Lower leg skin (tissue), 4 donors: Measurements from ENCODE around the gene SIGLEC14. TPM values are rescaled to one million over a fixed set of nuclear protein-coding genes. Genes with fewer than 3 reads are reported as not detected.
"Not testable (repeated sequence)": the region's sequence is repeated elsewhere in the genome, so short reads cannot be mapped to it uniquely, and the experiment has no call there.

ENCODE experiments used
- DNase-seq, 2 donors: peaks; one replicate each; pipeline ENCODE4 v3.0.0-alpha.2; 2019; ENCODE audit warnings: low spot score in 2 of 2
- H3K4me3 ChIP-seq: fragments of 200-600 bp; sonication (generic); 2 replicates; pipeline ENCODE4 v1.5.1; 2017; ENCODE audit warnings: mild to moderate bottlenecking, low read depth; ENCODE audit not compliant: poor library complexity, severe bottlenecking
- CTCF ChIP-seq, 3 donors: fragments of 450-650 bp; IDR thresholded peaks; one replicate each; pipeline ENCODE4 v1.5.1; 2016; ENCODE audit warnings: antibody characterized with exemption in 3 of 3, mild to moderate bottlenecking in 3 of 3, moderate library complexity in 2 of 3
- POLR2A ChIP-seq, 2 donors: fragments of 450-650 bp; IDR thresholded peaks; one replicate each; pipeline ENCODE4 v1.6.1; 2016 to 2017; ENCODE audit warnings: antibody characterized with exemption in 2 of 2, mild to moderate bottlenecking in 1 of 2, moderate library complexity in 1 of 2
- WGBS, 2 donors: methylation state at CpG; one replicate each; pipeline ENCODE4 v1.1.5; 2018; 5-methylcytosine and 5-hydroxymethylcytosine counted together
- intact Hi-C: fragments of 100-400 bp; cut with DNase I; formaldehyde crosslinking; loops from one replicate; pipeline ENCODE4 v1.15.0; 2023; ENCODE audit warnings: low total_unique reads
- total RNA-seq, 4 donors: library from RNA; depleted of rRNA; stranded (reverse); fragments of >200 nt; gene quantifications; one replicate each; pipeline ENCODE4 v1.1.0, GENCODE V29; 2016

Gene SIGLEC14
- total RNA-seq, 4 donors from 2014 or later, result 0.84 to 1.0 TPM; not detected in 2

- H3K4me3 ChIP-seq, result no peak overlapping the region
Observed at GRCh38 chr19:51637362-51637978, 9.2 kb downstream of the SIGLEC14 start.

GRCh38 chr19:51632126-51632525 lies 14.5 kb downstream of the SIGLEC14 start:
- intact Hi-C loops, result no loop called here
- TF ChIP-seq POLR2A (IDR thresholded peaks at IDR 0.05), result no peak
- no peak for TF ChIP-seq CTCF (IDR thresholded peaks at IDR 0.05)
- no peak for DNase-seq
- H3K4me3 ChIP-seq, result no peak overlapping the region
- WGBS, 2 donors, result 67 to 81% methylated on average over 5 of the region's 5 CpGs

More at GRCh38 chr19:51637362-51637978, 9.2 kb downstream of the SIGLEC14 start:
- intact Hi-C loops, result no loop called here
- DNase-seq, result no peak
- TF ChIP-seq CTCF (IDR thresholded peaks at IDR 0.05) (no peak), POLR2A (IDR thresholded peaks at IDR 0.05) (no peak)
- WGBS, 2 donors, result 15 to 23% methylated on average over 5 of the region's 5 CpGs

GRCh38 chr19:51630315-51630714 lies 16.3 kb downstream of the SIGLEC14 start, which contains the start of gene SIGLEC5:
Gene SIGLEC5, minus strand, starts transcription at chr19:51630401. Its CDS starts 66 bp downstream, at chr19:51630335.
- 17 to 60% methylated on average over 1 to 8 of the region's 13 CpGs for WGBS, 2 donors
- DNase-seq, H3K4me3 ChIP-seq, intact Hi-C loops: not testable (repeated sequence)

GRCh38 chr19:51628153-51628939 lies 18.3 kb downstream of the SIGLEC14 start:
- no peak for TF ChIP-seq CTCF (IDR thresholded peaks at IDR 0.05)
- no peak for TF ChIP-seq POLR2A (IDR thresholded peaks at IDR 0.05)
- H3K4me3 ChIP-seq, result no peak overlapping the region
- intact Hi-C loops, result no loop called here
- 72 to 76% methylated on average over 14 of the region's 14 CpGs for WGBS, 2 donors
- DNase-seq, result peak in 1 of 2 donors; percentile 43

GRCh38 chr19:51627491-51628138 lies 19.0 kb downstream of the SIGLEC14 start:
- TF ChIP-seq POLR2A (IDR thresholded peaks at IDR 0.05), result no peak
- no peak for TF ChIP-seq CTCF (IDR thresholded peaks at IDR 0.05)
- no peak overlapping the region for H3K4me3 ChIP-seq
- DNase-seq, result no peak
- 51 to 54% methylated on average over 15 to 16 of the region's 16 CpGs for WGBS, 2 donors
- intact Hi-C loops, result no loop called here

- WGBS, 2 donors, result 56 to 64% methylated on average over 2 of the region's 2 CpGs
- TF ChIP-seq POLR2A (IDR thresholded peaks at IDR 0.05) (no peak), CTCF (IDR thresholded peaks at IDR 0.05) (no peak)
- no peak for DNase-seq
- intact Hi-C loops, result no loop called here
- H3K4me3 ChIP-seq, result no peak overlapping the region
Observed at GRCh38 chr19:51626675-51627074, 19.9 kb downstream of the SIGLEC14 start.
